SHP77 treated with DMSO at 0.1 percent for 48 hours (cell line): ENCODE results near the gene C2CD2.

Experiments used
- DNase-seq: peaks from one replicate; lab custom pipeline; 2025; lab: John Stamatoyannopoulos, UW

Gene C2CD2

GRCh38 chr21:41907496-41908258, 46.1 kb downstream of the C2CD2 start:
- no peak for DNase-seq

GRCh38 chr21:41906770-41907169, 47.0 kb downstream of the C2CD2 start:
- no peak for DNase-seq

GRCh38 chr21:41903559-41904351, 50.1 kb downstream of the C2CD2 start:
- no peak for DNase-seq

GRCh38 chr21:41902946-41903345, 50.9 kb downstream of the C2CD2 start:
- no peak for DNase-seq

- DNase-seq: no peak
These were observed 52.0 kb downstream of the C2CD2 start for GRCh38 chr21:41901782-41902181.

GRCh38 chr21:41901099-41901498, 52.7 kb downstream of the C2CD2 start:
- no peak for DNase-seq

GRCh38 chr21:41900401-41900800, 53.4 kb downstream of the C2CD2 start:
- DNase-seq: no peak

- DNase-seq: no peak
These were observed 54.2 kb downstream of the C2CD2 start for GRCh38 chr21:41899426-41900202.

GRCh38 chr21:41898998-41899397, 54.8 kb downstream of the C2CD2 start:
- no peak for DNase-seq

- no peak for DNase-seq
These were observed 56.1 kb downstream of the C2CD2 start for GRCh38 chr21:41897700-41898099.

- DNase-seq: no peak
These were observed 56.7 kb downstream of the C2CD2 start for GRCh38 chr21:41897047-41897669.

- DNase-seq: no peak
These were observed 58.0 kb downstream of the C2CD2 start for GRCh38 chr21:41895643-41896493.

GRCh38 chr21:41894922-41895557, 58.8 kb downstream of the C2CD2 start:
- DNase-seq: no peak

GRCh38 chr21:41894511-41894910, 59.3 kb downstream of the C2CD2 start:
- DNase-seq: no peak

- DNase-seq: no peak
These were observed 61.1 kb downstream of the C2CD2 start for GRCh38 chr21:41892726-41893125.

- no peak for DNase-seq
These were observed 62.7 kb downstream of the C2CD2 start for GRCh38 chr21:41891132-41891531.

GRCh38 chr21:41890355-41890754, 63.5 kb downstream of the C2CD2 start:
- no peak for DNase-seq

- DNase-seq: no peak
These were observed 65.0 kb downstream of the C2CD2 start for GRCh38 chr21:41888749-41889376.

- no peak for DNase-seq
These were observed 66.2 kb downstream of the C2CD2 start for GRCh38 chr21:41887667-41888066.

GRCh38 chr21:41886328-41886727, 67.5 kb downstream of the C2CD2 start:
- no peak for DNase-seq
